Activated T-helper 2 cell treated with anti-CD3 and anti-CD28 coated beads, Interferon-gamma antibody, Interleukin-2, Interleukin-4, amounts not matched to agents 10 μg/mL and 5 μg/mL and 100 μg/mL, durations not matched to agents 14 hours and 24 hours and 36 hours (primary cell): ENCODE data around the gene C3orf62. TPM values are rescaled to one million over a fixed set of nuclear protein-coding genes. Genes with fewer than 3 reads are reported as not detected.
"Not testable (repeated sequence)": the region's sequence is repeated elsewhere in the genome, so short reads cannot be mapped to it uniquely, and the experiment has no call there.

Experiments used
- DNase-seq: peaks from one replicate; pipeline ENCODE4 v3.0.0; 2021; ENCODE audit warnings: low spot score
- H3K27ac Mint-ChIP-seq: one replicate; pipeline ENCODE4 v1.8.0; 2021; ENCODE audit warnings: mixed read lengths
- H3K27me3 Mint-ChIP-seq: one replicate; pipeline ENCODE4 v1.8.0; 2021; ENCODE audit warnings: low read depth, mixed read lengths
- H3K36me3 Mint-ChIP-seq: one replicate; pipeline ENCODE4 v1.8.0; 2021; ENCODE audit warnings: low read depth, mixed read lengths
- H3K4me1 Mint-ChIP-seq: one replicate; pipeline ENCODE4 v1.8.0; 2021; ENCODE audit warnings: low read depth, mixed read lengths
- H3K4me3 Mint-ChIP-seq: one replicate; pipeline ENCODE4 v1.8.0; 2021; ENCODE audit warnings: low read depth, mild to moderate bottlenecking, moderate library complexity, mixed read lengths
- H3K9me3 Mint-ChIP-seq: one replicate; pipeline ENCODE4 v1.8.0; 2021; ENCODE audit warnings: mixed read lengths
- intact Hi-C: fragments of 100-400 bp; cut with micrococcal nuclease; formaldehyde crosslinking; loops from one replicate; pipeline ENCODE4 v1.15.1; 2023
- total RNA-seq: library from RNA; stranded (reverse); gene quantifications from 2 replicates; pipeline ENCODE4 v1.2.3, GENCODE V29; 2022

The C3orf62 gene
- total RNA-seq, 1 donor from 2014 or later = 7.8 TPM

DNA sequence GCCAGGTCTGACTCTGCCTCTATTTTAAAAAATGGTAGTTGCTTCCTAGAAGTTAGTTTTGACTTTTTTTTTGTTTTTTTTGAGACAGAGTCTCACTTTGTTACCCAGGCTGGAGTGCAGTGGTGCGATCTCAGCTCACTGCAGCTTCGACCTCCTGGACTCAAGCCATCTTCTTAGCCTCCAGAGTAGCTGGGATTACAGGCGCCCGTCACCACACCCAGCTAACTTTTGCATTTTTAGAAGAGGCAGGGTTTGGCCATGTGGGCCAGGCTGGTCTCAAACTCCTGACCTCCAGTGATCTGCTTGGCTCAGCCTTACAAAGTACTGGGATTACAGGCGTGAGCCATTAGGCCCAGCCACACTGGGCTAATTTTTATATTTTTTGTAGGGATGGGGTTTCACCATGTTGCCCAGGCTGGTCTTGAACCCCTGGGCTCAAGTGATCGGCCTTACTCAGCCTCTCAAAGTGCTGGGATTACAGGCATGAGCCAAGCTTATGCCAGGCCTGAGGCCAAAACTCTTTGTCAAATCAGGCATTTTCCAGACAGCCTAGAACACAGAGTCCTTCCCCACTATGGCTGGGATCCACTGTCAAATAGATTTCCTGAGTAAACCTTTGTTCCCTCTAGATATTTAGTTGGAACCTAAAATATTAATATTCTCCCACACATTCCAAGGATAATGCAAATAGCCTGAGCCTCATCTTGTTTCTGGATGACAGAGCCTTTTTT lies 13.7 kb downstream of the C3orf62 start:
- intact Hi-C loops = no loop called here
- no peaks in the 10 kb centered on the region for H3K9me3 Mint-ChIP-seq
- H3K36me3 Mint-ChIP-seq = peaks cover 6% of the 10 kb centered on the region
- no peaks in the 10 kb centered on the region for H3K27me3 Mint-ChIP-seq
- H3K27ac Mint-ChIP-seq = no peak overlapping the region
- DNase-seq = no peak
- H3K4me1 Mint-ChIP-seq = peaks cover 6% of the 10 kb centered on the region
- H3K4me3 Mint-ChIP-seq = no peak overlapping the region

DNA sequence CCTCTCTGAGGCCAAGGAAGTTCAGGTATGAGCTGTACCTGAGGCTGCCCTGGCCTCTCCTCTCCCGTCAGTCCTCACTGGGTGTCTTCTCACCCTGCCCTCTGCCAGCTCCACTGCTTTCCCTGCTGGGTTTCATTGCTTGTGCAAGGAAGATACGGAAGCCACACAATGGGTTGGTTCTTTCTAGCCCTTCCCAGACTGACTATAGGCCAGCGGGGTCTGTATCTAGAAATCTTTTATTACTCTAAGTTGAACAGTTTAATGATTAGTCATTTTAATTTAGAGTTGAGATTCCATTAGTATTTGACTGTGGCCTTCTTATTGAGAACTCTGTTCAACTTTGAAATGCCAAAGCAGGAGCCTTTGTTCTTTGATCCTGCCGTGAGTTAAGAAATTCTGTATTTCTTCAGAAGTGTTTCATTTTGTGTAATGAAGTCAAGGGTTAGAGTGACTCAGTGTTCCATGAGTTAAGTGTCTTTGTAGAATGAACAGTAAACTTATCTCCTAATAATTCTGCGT lies 16.2 kb downstream of the C3orf62 start:
- Mint-ChIP-seq H3K27ac (peak overlapping the region; percentile 21), H3K4me1 (peaks cover 6% of the 10 kb centered on the region)
- DNase-seq = no peak

DNA sequence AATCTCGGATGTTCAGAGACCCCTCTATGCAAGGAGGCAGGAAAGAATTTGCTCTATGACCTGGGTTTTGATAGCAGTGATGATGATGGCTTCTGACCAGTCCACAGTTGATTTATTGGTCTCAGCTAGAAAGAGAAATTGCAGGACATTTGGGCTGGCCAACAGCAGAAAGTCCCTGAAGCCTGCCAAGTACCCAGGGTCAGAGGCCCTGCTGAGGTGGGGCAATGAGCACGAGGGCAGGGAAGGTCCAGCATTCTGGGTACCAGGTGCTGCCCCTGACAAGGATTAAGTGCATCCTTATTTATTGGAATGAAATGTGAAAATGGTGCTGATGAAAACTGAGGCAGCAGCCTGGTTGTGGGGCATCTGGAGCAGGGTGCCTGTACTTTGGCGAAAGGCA lies 19.8 kb downstream of the C3orf62 start:
- H3K36me3 Mint-ChIP-seq = no peaks in the 10 kb centered on the region
- intact Hi-C loops = no loop called here
- H3K4me1 Mint-ChIP-seq = peaks cover 11% of the 10 kb centered on the region
- H3K27ac Mint-ChIP-seq = no peak overlapping the region
- H3K27me3 Mint-ChIP-seq = no peaks in the 10 kb centered on the region
- DNase-seq = no peak
- no peaks in the 10 kb centered on the region for H3K9me3 Mint-ChIP-seq
- H3K4me3 Mint-ChIP-seq = no peak overlapping the region

More for the DNA sequence above, 16.2 kb downstream of the C3orf62 start:
- no peaks in the 10 kb centered on the region for H3K9me3 Mint-ChIP-seq
- no peaks in the 10 kb centered on the region for H3K36me3 Mint-ChIP-seq
- H3K27me3 Mint-ChIP-seq = no peaks in the 10 kb centered on the region
- H3K4me3 Mint-ChIP-seq = no peak overlapping the region
- intact Hi-C loops = no loop called here

DNA sequence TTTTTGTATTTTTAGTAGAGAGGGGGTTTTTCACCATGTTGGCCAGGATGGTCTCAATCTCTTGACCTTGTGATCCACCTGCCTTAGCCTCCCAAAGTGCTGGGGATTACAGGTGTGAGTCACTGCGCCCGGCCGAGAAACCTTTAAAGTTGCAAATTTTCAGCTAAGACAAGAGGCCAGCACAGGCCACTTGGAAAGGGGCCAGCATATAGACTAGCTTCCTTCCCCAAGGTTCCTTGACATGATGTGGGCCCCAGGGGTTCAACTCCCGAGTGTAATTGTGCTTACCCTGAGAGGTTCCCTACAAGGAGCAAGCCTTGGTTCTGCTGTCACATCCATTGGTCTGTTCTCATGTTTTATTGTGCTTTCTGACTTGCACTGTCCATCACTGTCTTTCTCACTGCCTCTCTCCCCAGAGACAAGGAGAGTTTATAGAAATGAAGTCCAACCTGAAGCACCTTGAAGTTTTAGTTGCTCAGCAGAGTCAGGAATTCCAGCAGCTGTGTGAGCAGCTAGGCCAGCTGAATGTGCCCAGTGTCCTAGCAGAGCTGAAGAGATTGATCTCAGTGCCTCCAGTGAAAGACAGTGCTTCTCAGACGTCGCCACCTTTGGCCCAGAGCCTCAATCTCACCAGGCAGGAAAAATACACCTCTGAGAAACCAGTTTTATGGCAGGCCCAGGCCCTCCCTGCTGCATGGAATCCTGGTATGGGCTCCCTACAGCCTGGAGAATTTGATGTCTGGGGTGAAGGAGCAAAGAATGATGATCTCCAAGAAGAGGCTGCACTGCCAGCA lies 21.1 kb downstream of the C3orf62 start:
- intact Hi-C loops = no loop called here
- Mint-ChIP-seq H3K9me3 (no peaks in the 10 kb centered on the region), H3K4me3 (no peak overlapping the region), H3K27ac (no peak overlapping the region), H3K27me3 (no peaks in the 10 kb centered on the region), H3K36me3 (no peaks in the 10 kb centered on the region), H3K4me1 (peaks cover 8% of the 10 kb centered on the region)
- no peak for DNase-seq

DNA sequence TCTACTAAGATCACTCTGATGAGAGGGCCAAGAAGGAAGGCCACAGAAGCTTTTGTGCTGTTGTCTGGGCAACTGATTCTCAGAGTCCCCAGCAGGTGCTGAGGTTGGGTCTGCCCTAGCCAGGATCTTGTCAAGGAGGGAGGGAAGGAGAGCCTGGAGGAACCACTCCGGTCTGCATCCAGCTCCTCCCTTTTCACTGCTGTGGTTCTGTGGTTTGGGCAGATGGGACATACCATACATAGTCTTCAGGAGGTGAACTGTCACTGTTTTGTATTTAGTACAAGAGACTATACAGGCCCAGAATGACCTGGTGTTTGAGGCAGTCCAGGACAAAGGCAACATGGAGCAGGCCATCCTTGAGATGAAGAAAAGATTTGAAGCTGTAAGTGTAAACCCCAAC lies 21.9 kb downstream of the C3orf62 start:
- Mint-ChIP-seq H3K4me3 (no peak overlapping the region), H3K9me3 (no peaks in the 10 kb centered on the region), H3K4me1 (peaks cover 6% of the 10 kb centered on the region), H3K36me3 (no peaks in the 10 kb centered on the region), H3K27me3 (no peaks in the 10 kb centered on the region), H3K27ac (no peak overlapping the region)
- no peak for DNase-seq
- intact Hi-C loops = no loop called here

DNA sequence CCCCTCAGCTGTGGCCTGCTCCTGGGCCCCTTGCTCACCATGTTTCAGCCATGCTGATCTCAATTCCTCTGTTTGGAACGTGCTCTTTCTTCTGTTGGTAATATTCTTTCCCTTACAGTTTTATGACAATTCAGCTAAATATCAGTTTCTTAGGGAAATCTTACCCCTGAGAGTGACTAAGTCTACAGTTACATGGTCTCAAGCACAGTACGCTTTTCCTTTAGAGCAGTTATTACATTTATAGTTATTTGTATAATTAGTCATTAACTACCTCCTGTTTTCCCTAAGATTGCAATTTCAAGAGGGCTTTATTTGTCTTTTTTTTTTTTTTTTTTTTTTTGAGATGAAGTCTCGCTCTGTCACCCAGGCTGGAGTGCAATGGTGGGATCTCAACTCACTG lies 23.5 kb downstream of the C3orf62 start:
- peaks cover 6% of the 10 kb centered on the region for H3K4me1 Mint-ChIP-seq
- no peak for DNase-seq
- H3K9me3 Mint-ChIP-seq = no peaks in the 10 kb centered on the region
- no peaks in the 10 kb centered on the region for H3K36me3 Mint-ChIP-seq
- no peaks in the 10 kb centered on the region for H3K27me3 Mint-ChIP-seq
- intact Hi-C loops = no loop called here
- H3K27ac Mint-ChIP-seq = no peak overlapping the region
- no peak overlapping the region for H3K4me3 Mint-ChIP-seq

DNA sequence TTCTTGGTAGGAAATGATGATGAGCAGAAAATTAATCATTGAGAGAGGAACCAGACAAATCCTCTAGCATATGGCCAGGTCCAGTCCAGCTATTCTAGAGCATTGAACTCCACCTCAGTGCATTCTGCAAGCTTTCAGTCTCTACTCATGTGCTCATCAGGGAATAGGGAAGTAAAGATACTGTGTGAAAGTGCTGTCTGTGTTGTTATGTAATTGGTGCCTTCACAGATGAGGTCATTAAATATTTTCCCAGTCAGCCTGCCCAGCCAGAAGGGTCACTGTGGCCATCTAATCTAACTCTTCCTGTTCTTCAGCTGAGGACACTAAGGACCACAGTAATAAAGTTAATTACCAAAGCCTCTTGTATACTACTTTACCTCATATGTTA lies 28.2 kb downstream of the C3orf62 start:
- Mint-ChIP-seq H3K4me1 (no peaks in the 10 kb centered on the region), H3K27me3 (no peaks in the 10 kb centered on the region), H3K27ac (no peak overlapping the region), H3K36me3 (no peaks in the 10 kb centered on the region), H3K4me3 (no peak overlapping the region), H3K9me3 (no peaks in the 10 kb centered on the region)
- no peak for DNase-seq
- intact Hi-C loops = no loop called here

DNA sequence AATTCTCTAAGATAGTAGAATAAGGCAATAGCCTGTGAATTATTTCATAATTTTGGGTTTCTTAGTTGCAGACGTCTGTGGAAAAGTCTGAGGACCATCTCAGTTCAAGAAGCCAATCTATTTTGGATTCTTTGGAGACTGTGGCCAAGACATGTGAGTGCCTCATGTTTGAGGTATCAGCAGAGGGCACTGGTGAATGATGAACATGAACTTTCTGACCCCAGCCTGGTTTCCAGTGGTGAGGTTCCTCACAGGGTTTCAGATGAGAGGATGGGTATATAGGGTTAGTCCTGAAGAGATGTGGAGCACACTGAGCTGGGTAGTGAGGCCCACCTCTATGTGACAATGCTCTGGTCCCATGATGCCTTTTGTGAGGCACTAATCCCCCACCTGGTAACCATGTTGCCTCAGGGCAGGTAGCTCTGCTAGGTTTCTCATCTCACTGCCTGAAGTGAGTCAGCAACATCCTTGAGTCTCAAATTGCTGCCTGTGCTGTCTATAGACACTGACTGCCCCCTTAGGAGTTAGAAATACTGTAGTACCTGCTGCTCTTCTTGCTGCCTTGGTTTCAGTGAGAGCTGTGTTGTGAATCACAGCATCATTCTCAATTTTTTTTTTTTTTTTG lies 32.3 kb downstream of the C3orf62 start:
- no peaks in the 10 kb centered on the region for H3K27me3 Mint-ChIP-seq
- H3K4me3 Mint-ChIP-seq = no peak overlapping the region
- intact Hi-C loops = no loop called here
- no peaks in the 10 kb centered on the region for H3K36me3 Mint-ChIP-seq
- no peaks in the 10 kb centered on the region for H3K9me3 Mint-ChIP-seq
- no peak overlapping the region for H3K27ac Mint-ChIP-seq
- H3K4me1 Mint-ChIP-seq = no peaks in the 10 kb centered on the region
- no peak for DNase-seq

DNA sequence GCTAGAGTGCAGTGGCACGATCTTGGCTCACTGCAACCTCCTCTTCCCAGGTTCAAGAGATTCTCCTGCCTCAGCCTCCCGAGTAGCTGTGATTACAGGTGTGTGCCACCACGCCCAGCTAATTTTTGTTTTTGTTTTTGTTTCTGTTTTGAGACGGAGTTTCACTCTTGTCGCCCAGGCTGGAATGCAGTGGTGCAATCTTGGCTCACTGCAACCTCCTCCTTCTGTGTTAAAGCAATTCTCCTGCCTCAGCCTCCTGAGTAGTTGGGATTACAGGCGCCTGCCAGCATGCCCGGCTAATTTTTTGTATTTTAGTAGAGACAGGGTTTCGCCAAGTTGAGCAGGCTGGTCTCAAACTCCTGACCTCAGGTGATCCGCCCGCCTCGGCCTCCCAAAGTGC lies 36.9 kb downstream of the C3orf62 start:
- H3K27me3 Mint-ChIP-seq, H3K27ac Mint-ChIP-seq, H3K9me3 Mint-ChIP-seq, intact Hi-C loops, H3K36me3 Mint-ChIP-seq, DNase-seq, H3K4me1 Mint-ChIP-seq, H3K4me3 Mint-ChIP-seq: not testable (repeated sequence)

DNA sequence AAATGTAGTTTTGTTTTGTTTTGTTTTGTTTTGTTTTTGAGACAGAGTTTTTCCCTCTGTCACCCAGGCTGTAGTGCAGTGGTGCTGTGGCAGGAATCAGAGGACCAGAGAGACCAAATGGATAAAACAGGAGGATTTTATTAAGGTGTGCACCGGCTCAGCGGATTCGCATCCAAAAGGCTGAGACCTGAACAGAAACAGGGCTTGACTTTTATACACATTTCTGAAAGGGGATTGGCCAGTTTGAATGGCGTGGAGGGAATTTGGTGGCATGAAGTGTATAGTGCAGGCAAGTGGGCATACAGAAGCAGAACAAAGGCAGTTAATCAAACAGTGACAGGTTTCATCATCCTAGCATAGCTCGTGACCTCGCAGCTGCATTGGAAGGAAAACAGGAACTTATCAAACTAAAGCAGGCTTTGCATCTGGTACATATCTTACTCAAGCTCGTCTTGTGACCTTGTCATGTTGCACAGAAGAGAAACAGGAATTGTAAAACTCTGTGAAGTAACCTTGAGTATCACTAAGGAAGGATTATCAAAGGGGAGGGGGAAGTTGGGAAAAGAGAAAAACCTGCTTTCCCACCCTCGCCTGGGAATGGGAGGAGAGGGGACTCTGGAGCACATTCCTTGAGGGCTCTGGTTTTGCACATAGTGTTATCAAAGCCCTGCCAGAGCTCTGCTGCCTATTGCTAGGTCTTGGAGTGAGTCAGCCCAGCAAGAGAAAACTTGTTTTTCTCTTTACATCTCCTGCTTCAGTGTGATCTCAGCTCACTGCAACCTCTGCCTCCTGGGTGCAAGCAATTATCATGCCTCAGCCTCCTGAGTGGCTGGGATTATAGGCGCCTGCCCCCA lies 38.5 kb downstream of the C3orf62 start:
- intact Hi-C loops = no loop called here
- no peak overlapping the region for H3K27ac Mint-ChIP-seq

DNA sequence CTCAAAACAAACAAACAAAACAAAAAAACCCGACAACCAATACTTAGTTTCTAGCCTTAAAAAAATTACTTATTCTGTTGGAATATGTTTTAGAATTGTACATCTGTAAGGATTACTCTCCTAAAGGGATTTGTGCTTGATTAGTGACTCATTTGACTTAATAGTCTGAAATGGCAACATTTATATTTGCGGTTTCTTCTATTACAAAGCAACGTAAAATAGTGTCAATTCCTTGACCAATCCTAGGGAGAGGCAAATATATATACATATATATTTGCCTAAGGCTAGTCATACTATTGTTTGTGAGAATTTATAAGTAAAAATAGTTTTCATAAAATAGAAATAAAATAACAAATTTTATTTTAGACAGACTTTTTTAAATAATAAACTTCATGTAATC lies 39.7 kb downstream of the C3orf62 start:
- no peak for DNase-seq
- Mint-ChIP-seq H3K9me3 (peaks cover 29% of the 10 kb centered on the region), H3K4me1 (no peaks in the 10 kb centered on the region), H3K4me3 (no peak overlapping the region), H3K27ac (no peak overlapping the region), H3K27me3 (no peaks in the 10 kb centered on the region), H3K36me3 (peaks cover 10% of the 10 kb centered on the region)
- intact Hi-C loops = no loop called here

More for the DNA sequence above, 38.5 kb downstream of the C3orf62 start:
- no peaks in the 10 kb centered on the region for H3K4me1 Mint-ChIP-seq
- H3K9me3 Mint-ChIP-seq = peaks cover 17% of the 10 kb centered on the region
- H3K27me3 Mint-ChIP-seq = no peaks in the 10 kb centered on the region
- DNase-seq = no peak
- peaks cover 3% of the 10 kb centered on the region for H3K36me3 Mint-ChIP-seq
- H3K4me3 Mint-ChIP-seq = no peak overlapping the region

DNA sequence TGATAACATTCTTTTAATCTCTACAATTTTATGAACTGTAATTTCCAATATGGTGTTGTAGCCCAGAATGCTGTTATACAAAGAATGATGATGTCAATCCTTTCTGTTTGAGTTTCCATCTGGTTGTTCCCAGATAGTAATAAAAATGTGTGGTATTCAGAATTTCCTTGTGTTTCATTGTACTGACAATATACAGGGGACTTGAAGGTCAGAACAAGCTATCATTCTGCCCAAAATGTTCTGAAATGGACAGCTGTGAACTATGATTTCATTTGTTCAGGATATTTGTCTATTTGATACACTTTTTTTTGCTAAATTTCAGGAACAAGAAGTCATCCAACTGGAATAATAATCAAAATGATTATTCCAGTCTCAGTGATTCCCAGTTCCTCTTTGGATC lies 40.8 kb downstream of the C3orf62 start:
- Mint-ChIP-seq H3K27me3 (no peaks in the 10 kb centered on the region), H3K4me1 (no peaks in the 10 kb centered on the region), H3K9me3 (peaks cover 36% of the 10 kb centered on the region), H3K4me3 (no peak overlapping the region), H3K27ac (no peak overlapping the region), H3K36me3 (peaks cover 10% of the 10 kb centered on the region)
- DNase-seq = no peak
- intact Hi-C loops = no loop called here
